Neural cell (in vitro differentiated cells): ENCODE measurements around the gene ROPN1. TPM values are rescaled to one million over a fixed set of nuclear protein-coding genes. Genes with fewer than 3 reads are reported as not detected.
A peak's percentile ranks its signal among the peaks of the same experiment; 100 is the strongest.
"Not testable (repeated sequence)": the region's sequence is repeated elsewhere in the genome, so short reads cannot be mapped to it uniquely, and the experiment has no call there.

ENCODE experiments used
- H2AFZ ChIP-seq: fragments of 200-600, 300-800 bp; sonication (generic), shearing (Covaris generic); 2 replicates; pipeline ENCODE4 v1.6.0; 2014; ENCODE audit warnings: low read depth, mild to moderate bottlenecking, antibody characterized with exemption, low read length, moderate library complexity
- H3F3A ChIP-seq: fragments of 200-600 bp; shearing (Covaris generic); 2 replicates; pipeline ENCODE4 v1.6.1; 2016; ENCODE audit warnings: mild to moderate bottlenecking, moderate library complexity, mixed read lengths, antibody characterized with exemption, low read length; ENCODE audit not compliant: insufficient read depth, poor library complexity, severe bottlenecking
- H3K27ac ChIP-seq: fragments of 200-600, 300-800 bp; sonication (generic), shearing (Covaris generic); 2 replicates; pipeline ENCODE4 v1.5.1; 2014; ENCODE audit warnings: mild to moderate bottlenecking, low read length, moderate library complexity
- H3K27me3 ChIP-seq: fragments of 300-800, 200-600 bp; sonication (generic), shearing (Covaris generic); 2 replicates; pipeline ENCODE4 v1.6.0; 2014; ENCODE audit warnings: mild to moderate bottlenecking, low read depth, low read length, moderate library complexity; ENCODE audit not compliant: insufficient read depth
- H3K36me3 ChIP-seq: fragments of 300-800, 200-600 bp; sonication (generic), shearing (Covaris generic); 2 replicates; pipeline ENCODE4 v1.5.1; 2014; ENCODE audit warnings: mild to moderate bottlenecking, antibody characterized with exemption, low read length, moderate library complexity; ENCODE audit not compliant: insufficient read depth
- H3K4me2 ChIP-seq: fragments of 300-800, 200-600 bp; sonication (generic), shearing (Covaris generic); 2 replicates; pipeline ENCODE4 v1.6.0; 2014; ENCODE audit warnings: mild to moderate bottlenecking, low read length
- H3K4me3 ChIP-seq: fragments of 300-800, 200-600 bp; sonication (generic), shearing (Covaris generic); 2 replicates; pipeline ENCODE4 v1.5.1; 2014; ENCODE audit warnings: mild to moderate bottlenecking, low read length, moderate library complexity
- H3K79me2 ChIP-seq: fragments of 200-600 bp; shearing (Covaris generic); replicated peaks from 2 replicates; pipeline ENCODE4 v1.6.0; 2014; ENCODE audit warnings: mild to moderate bottlenecking, low read length, moderate library complexity; ENCODE audit not compliant: insufficient read depth
- H3K9ac ChIP-seq: fragments of 300-800, 200-600 bp; sonication (generic), shearing (Covaris generic); 2 replicates; pipeline ENCODE4 v1.6.1; 2016; ENCODE audit warnings: mild to moderate bottlenecking, low read length, mixed read lengths
- H3K9me2 ChIP-seq: fragments of 200-600 bp; shearing (Covaris generic); 2 replicates; pipeline ENCODE4 v1.6.1; 2016; ENCODE audit warnings: mild to moderate bottlenecking, low read length, mixed read lengths; ENCODE audit not compliant: insufficient read depth
- H3K9me3 ChIP-seq: fragments of 200-600, 300-800 bp; sonication (generic), shearing (Covaris generic); 2 replicates; pipeline ENCODE4 v1.6.1; 2016; ENCODE audit warnings: mild to moderate bottlenecking, mixed run types, low read length, moderate library complexity, mixed read lengths
- H4K20me1 ChIP-seq: fragments of 200-600 bp; shearing (Covaris generic); 2 replicates; pipeline ENCODE4 v1.6.1; 2016; ENCODE audit warnings: mild to moderate bottlenecking, mixed run types; ENCODE audit not compliant: insufficient read depth
- EP300 ChIP-seq: fragments of 450-650 bp; conservative IDR thresholded peaks from 2 replicates; pipeline ENCODE4 v1.6.1; 2014; ENCODE audit warnings: antibody characterized with exemption, mild to moderate bottlenecking, moderate library complexity; ENCODE audit not compliant: poor library complexity, severe bottlenecking
- EZH2 ChIP-seq: fragments of 200-600, 300-800 bp; shearing (Covaris generic), sonication (generic); IDR thresholded peaks from 2 replicates; pipeline ENCODE4 v1.6.1; 2014; ENCODE audit warnings: antibody characterized with exemption, low read length, borderline replicate concordance, mild to moderate bottlenecking; ENCODE audit not compliant: insufficient read depth, poor library complexity, severe bottlenecking
- MXI1 ChIP-seq: fragments of 450-650 bp; conservative IDR thresholded peaks from 2 replicates; pipeline ENCODE4 v1.6.1; 2014; ENCODE audit warnings: antibody characterized with exemption, mild to moderate bottlenecking; ENCODE audit not compliant: poor library complexity, severe bottlenecking
- POLR2AphosphoS5 ChIP-seq: IDR thresholded peaks from 2 replicates; pipeline ENCODE4 v1.6.1; 2012
- RAD21 ChIP-seq: fragments of 450-650 bp; conservative IDR thresholded peaks from 2 replicates; pipeline ENCODE4 v1.6.1; 2014; ENCODE audit warnings: antibody characterized with exemption, mild to moderate bottlenecking, moderate library complexity
- SMC3 ChIP-seq: fragments of 450-650 bp; conservative IDR thresholded peaks from 2 replicates; pipeline ENCODE4 v1.6.1; 2014; ENCODE audit warnings: antibody characterized with exemption, mild to moderate bottlenecking, moderate library complexity; ENCODE audit not compliant: poor library complexity
- TAF1 ChIP-seq: IDR thresholded peaks from 2 replicates; pipeline ENCODE4 v1.6.1; 2012; ENCODE audit warnings: low read depth
- polyA plus RNA-seq: library from polyadenylated mRNA; depleted of rRNA; stranded (reverse); fragments of >200 nt; gene quantifications from 2 replicates; pipeline ENCODE4 v1.2.3, GENCODE V29; 2014
- TF ChIP-seq, protein P1 (sequence below): fragments of 450-650 bp; IDR thresholded peaks from 2 replicates; pipeline ENCODE4 v1.5.1; 2014; ENCODE audit warnings: antibody characterized with exemption, mild to moderate bottlenecking, moderate library complexity; ENCODE audit not compliant: poor library complexity, severe bottlenecking
- TF ChIP-seq, protein P2 (sequence below): IDR thresholded peaks from 2 replicates; pipeline ENCODE4 v1.6.1; 2012; ENCODE audit warnings: borderline replicate concordance

ROPN1 gene
- polyA plus RNA-seq, 1 donor from 2014 or later, result not detected

DNA sequence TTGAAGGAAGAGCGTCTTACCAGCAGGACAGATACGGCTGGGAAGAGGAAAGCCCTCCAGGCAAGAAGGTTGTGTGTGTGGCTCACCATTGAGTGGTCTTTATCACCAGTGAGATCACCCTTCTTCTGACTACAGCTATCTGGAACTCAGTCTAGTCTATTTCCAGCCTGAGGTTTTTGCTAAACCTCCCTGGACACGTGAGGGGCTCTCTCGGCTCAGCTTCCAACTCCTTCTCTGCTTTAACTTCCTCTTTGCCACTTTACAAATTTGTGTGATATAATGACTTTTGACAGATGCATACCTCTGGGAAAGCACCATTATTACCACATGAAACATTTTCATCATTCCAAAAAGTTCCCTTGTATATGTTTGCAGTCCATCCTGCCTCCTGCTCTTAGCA, 15.3 kb upstream of the ROPN1 start:
- H3F3A ChIP-seq, result no peaks in the 10 kb centered on the region

GRCh38 chr3:124002405-124003079, 10.6 kb upstream of the ROPN1 start:
- H3K27ac ChIP-seq, H3F3A ChIP-seq, H2AFZ ChIP-seq, H3K9me3 ChIP-seq, H3K79me2 ChIP-seq, H3K9me2 ChIP-seq, H3K36me3 ChIP-seq, H3K27me3 ChIP-seq, H4K20me1 ChIP-seq, H3K4me3 ChIP-seq, H3K9ac ChIP-seq, H3K4me2 ChIP-seq: not testable (repeated sequence)

More for the DNA sequence above, 15.3 kb upstream of the ROPN1 start:
- Histone ChIP-seq H3K27ac (no peak overlapping the region), H4K20me1 (no peaks in the 10 kb centered on the region), H3K36me3 (no peaks in the 10 kb centered on the region), H3K9me2 (no peaks in the 10 kb centered on the region), H3K4me2 (no peak overlapping the region), H3K27me3 (no peaks in the 10 kb centered on the region), H3K79me2 (no peaks in the 10 kb centered on the region), H3K9me3 (no peaks in the 10 kb centered on the region), H3K4me3 (no peak overlapping the region), H2AFZ (no peak overlapping the region), H3K9ac (no peak overlapping the region)
- no peak for TF ChIP-seq SMC3
- TF ChIP-seq EP300, result no peak
- TF ChIP-seq, protein P1, sequence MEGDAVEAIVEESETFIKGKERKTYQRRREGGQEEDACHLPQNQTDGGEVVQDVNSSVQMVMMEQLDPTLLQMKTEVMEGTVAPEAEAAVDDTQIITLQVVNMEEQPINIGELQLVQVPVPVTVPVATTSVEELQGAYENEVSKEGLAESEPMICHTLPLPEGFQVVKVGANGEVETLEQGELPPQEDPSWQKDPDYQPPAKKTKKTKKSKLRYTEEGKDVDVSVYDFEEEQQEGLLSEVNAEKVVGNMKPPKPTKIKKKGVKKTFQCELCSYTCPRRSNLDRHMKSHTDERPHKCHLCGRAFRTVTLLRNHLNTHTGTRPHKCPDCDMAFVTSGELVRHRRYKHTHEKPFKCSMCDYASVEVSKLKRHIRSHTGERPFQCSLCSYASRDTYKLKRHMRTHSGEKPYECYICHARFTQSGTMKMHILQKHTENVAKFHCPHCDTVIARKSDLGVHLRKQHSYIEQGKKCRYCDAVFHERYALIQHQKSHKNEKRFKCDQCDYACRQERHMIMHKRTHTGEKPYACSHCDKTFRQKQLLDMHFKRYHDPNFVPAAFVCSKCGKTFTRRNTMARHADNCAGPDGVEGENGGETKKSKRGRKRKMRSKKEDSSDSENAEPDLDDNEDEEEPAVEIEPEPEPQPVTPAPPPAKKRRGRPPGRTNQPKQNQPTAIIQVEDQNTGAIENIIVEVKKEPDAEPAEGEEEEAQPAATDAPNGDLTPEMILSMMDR, result no peak
- no peak for TF ChIP-seq POLR2AphosphoS5
- TF ChIP-seq, protein P2, sequence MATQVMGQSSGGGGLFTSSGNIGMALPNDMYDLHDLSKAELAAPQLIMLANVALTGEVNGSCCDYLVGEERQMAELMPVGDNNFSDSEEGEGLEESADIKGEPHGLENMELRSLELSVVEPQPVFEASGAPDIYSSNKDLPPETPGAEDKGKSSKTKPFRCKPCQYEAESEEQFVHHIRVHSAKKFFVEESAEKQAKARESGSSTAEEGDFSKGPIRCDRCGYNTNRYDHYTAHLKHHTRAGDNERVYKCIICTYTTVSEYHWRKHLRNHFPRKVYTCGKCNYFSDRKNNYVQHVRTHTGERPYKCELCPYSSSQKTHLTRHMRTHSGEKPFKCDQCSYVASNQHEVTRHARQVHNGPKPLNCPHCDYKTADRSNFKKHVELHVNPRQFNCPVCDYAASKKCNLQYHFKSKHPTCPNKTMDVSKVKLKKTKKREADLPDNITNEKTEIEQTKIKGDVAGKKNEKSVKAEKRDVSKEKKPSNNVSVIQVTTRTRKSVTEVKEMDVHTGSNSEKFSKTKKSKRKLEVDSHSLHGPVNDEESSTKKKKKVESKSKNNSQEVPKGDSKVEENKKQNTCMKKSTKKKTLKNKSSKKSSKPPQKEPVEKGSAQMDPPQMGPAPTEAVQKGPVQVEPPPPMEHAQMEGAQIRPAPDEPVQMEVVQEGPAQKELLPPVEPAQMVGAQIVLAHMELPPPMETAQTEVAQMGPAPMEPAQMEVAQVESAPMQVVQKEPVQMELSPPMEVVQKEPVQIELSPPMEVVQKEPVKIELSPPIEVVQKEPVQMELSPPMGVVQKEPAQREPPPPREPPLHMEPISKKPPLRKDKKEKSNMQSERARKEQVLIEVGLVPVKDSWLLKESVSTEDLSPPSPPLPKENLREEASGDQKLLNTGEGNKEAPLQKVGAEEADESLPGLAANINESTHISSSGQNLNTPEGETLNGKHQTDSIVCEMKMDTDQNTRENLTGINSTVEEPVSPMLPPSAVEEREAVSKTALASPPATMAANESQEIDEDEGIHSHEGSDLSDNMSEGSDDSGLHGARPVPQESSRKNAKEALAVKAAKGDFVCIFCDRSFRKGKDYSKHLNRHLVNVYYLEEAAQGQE, result no peak
- TF ChIP-seq EZH2, result no peak
- no peak for TF ChIP-seq MXI1
- TF ChIP-seq RAD21, result no peak
- no peak for TF ChIP-seq TAF1

DNA sequence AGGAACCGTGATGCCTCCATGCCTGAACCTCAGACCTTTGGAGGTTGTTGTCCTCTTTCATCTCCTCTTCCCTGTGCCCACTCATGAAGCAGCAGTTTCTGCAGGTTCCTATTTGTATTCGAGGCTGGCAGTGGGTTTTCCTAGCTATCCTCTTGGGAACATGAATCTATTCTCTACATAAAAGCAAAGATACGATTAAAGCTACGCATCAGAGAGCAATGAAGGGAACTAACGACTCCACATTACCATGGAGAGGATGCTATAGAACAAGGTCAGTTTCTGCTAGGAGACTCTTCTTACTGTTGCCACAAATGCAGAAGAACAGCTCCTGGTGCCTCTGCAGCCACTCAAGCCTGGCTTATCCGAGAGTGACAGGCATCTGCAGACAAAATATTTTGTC, 9.4 kb upstream of the ROPN1 start:
- not testable (repeated sequence) for H3K9me3 ChIP-seq, H3F3A ChIP-seq, H3K4me2 ChIP-seq, H3K9me2 ChIP-seq, H3K9ac ChIP-seq, H2AFZ ChIP-seq, H3K79me2 ChIP-seq, H4K20me1 ChIP-seq, H3K27ac ChIP-seq, H3K4me3 ChIP-seq, H3K27me3 ChIP-seq, H3K36me3 ChIP-seq
- peak; percentile 37 for TF ChIP-seq POLR2AphosphoS5
